ENCODE results near the gene TMCC1. TPM values are rescaled to one million over a fixed set of nuclear protein-coding genes. Genes with fewer than 3 reads are reported as not detected.
"Not testable (repeated sequence)": the region's sequence is repeated elsewhere in the genome, so short reads cannot be mapped to it uniquely, and the experiment has no call there.

Gene TMCC1
- total RNA-seq, 1 donor from 2014 or later: 22.4 TPM

DNA sequence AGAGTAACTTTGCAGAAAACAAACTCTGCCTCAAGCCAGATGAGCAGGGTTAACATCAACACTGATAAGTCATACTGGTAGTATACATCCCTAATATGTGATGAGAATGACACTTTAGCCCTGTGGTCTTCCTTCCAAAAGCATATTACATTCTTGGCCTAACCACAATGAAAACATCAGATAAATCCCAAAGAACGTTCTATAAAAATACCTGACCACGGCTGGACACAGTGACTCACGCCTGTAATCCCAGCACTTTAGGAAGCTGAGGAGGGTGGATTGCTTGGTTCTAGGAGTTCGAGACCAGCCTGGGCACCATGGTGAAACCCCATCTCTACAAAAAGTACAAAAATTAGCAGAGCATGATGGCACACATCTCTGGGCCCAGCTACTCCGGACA is 4.7 kb downstream of the TMCC1 start:
- Mint-ChIP-seq H3K27ac (no peak overlapping the region), H3K27me3 (ENCODE audit: insufficient read depth) (no peaks in the 10 kb centered on the region), H3K36me3 (ENCODE audit: low read depth) (peaks cover 5% of the 10 kb centered on the region), H3K4me1 (ENCODE audit: low read depth) (peaks cover 44% of the 10 kb centered on the region), H3K4me3 (no peak overlapping the region), H3K9me3 (no peaks in the 10 kb centered on the region)
- intact Hi-C loops (cut with micrococcal nuclease): no loop called here
- no peak for DNase-seq (ENCODE audit: low spot score)

DNA sequence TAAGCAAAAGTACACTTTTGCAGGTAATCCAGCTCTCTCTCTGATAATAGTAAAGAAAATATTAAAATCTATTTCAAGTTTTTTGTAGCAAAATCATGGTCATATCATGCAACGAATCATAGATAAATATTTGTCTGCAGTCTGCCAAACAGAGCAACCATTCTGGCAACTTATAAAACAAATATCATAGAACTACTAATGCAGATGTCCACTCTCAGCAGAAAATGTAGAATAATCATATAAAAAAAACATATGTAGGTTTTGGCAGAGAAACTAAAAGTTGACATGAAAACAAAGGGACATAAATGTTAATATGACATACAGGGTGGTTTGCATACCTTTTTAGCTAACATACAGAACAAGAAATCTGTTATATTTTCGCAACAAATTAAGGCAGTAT is 12.2 kb downstream of the TMCC1 start:
- intact Hi-C loops (cut with micrococcal nuclease): no loop called here
- Mint-ChIP-seq H3K9me3 (no peaks in the 10 kb centered on the region), H3K4me1 (ENCODE audit: low read depth) (peaks cover 10% of the 10 kb centered on the region), H3K27me3 (ENCODE audit: insufficient read depth) (no peaks in the 10 kb centered on the region), H3K27ac (no peak overlapping the region), H3K36me3 (ENCODE audit: low read depth) (peaks cover 26% of the 10 kb centered on the region), H3K4me3 (no peak overlapping the region)
- no peak for DNase-seq (ENCODE audit: low spot score)

DNA sequence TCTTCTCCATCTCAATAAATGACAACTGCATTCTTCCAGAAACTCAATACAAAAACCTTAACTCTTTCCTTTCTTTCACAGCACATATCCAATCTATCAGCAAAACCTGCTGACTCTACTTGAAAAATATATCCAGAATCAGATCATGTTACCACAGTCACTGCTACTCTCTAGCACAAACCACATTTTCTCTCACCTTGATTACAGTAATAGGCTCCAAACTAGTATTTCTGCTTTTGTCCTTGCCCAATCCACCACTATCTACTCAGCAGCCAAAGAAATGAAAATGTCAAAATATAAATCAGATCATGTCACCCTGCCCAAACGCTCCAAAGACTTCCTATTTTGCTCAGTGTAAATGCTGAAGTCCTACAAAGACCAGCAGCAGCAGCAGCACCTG is 15.2 kb downstream of the TMCC1 start:
- no peak overlapping the region for H3K4me3 Mint-ChIP-seq

DNA sequence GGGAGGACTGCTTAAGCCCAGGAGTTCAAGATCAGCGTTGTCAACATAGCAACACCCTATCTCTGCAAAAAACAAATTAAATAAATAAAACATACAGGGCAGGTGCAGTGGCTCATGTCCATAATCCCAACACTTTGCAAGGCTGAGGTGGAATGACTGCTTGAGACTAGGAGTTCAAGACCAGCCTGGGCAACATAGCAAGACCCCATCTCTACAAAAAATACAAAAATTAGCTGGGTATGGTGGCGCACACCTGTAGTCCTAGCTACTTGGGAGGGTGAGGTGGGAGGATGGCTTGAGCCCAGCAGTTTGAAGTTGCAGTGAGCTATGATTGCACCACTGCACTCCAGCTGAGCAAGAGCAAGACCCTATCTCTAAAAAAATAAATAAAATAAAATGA is 19.0 kb downstream of the TMCC1 start:
- H3K27ac Mint-ChIP-seq; H3K4me3 Mint-ChIP-seq; H3K27me3 Mint-ChIP-seq (ENCODE audit: insufficient read depth); intact Hi-C loops (cut with micrococcal nuclease); H3K9me3 Mint-ChIP-seq; DNase-seq (ENCODE audit: low spot score): not testable (repeated sequence)
- Mint-ChIP-seq H3K36me3 (ENCODE audit: low read depth) (peaks cover 39% of the 10 kb centered on the region), H3K4me1 (ENCODE audit: low read depth) (peaks cover 10% of the 10 kb centered on the region)

More for the DNA sequence above, 15.2 kb downstream of the TMCC1 start:
- peaks cover 29% of the 10 kb centered on the region for H3K36me3 Mint-ChIP-seq (ENCODE audit: low read depth)
- H3K4me1 Mint-ChIP-seq (ENCODE audit: low read depth): peaks cover 10% of the 10 kb centered on the region
- DNase-seq (ENCODE audit: low spot score): no peak
- H3K9me3 Mint-ChIP-seq: no peaks in the 10 kb centered on the region
- H3K27ac Mint-ChIP-seq: no peak overlapping the region
- intact Hi-C loops (cut with micrococcal nuclease): no loop called here
- no peaks in the 10 kb centered on the region for H3K27me3 Mint-ChIP-seq (ENCODE audit: insufficient read depth)

DNA sequence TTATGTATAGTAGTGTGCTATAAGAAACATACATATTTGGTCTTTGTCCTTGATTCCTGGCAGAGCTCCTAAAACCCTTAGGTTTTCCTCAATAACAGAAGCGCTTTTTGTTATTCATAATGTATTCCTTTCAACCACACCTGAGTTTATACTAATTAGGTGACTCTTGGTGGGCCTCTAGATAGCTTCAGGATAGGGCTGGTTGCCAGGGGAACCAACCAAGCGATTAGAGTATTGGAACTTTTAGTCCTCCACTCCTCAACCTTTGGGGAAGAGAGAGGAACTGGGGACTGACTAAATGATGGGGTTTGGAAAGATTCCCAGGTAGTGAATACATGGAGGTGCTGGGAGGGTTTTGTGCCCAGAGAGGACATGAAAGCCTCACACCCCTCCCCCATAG is 24.6 kb downstream of the TMCC1 start:
- DNase-seq (ENCODE audit: low spot score): no peak
- Mint-ChIP-seq H3K4me1 (ENCODE audit: low read depth) (no peaks in the 10 kb centered on the region), H3K27me3 (ENCODE audit: insufficient read depth) (no peaks in the 10 kb centered on the region), H3K4me3 (no peak overlapping the region), H3K9me3 (no peaks in the 10 kb centered on the region), H3K27ac (no peak overlapping the region), H3K36me3 (ENCODE audit: low read depth) (peaks cover 28% of the 10 kb centered on the region)
- intact Hi-C loops (cut with micrococcal nuclease): no loop called here

DNA sequence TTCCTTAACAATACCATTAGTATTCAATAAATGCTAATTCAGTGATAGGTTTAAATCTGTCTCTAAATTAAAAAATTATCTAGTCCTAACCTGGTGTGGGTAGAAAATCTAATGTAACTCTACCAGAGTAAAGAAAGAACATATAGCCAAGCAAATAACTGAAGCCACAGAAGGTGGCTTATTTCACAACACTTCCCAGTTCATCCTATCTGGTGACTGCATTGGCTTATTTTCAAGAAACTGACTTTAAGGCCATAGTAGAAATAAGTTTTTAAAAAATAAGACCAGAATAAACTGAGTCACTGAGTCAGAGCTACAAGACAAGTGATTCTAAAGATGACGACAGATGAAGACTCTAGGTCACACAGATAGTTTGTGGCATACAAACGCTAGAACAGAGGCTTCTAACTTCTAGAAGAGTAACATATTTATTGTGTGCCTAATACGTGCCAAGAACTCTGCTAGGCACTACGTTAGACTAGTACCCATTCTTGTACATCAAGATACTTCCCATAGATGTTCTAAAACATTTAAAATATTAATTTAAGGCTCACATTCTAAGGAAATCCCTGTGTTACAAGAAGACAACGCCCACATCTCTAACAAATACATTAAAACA is 25.9 kb downstream of the TMCC1 start:
- intact Hi-C loops (cut with micrococcal nuclease): no loop called here
- Mint-ChIP-seq H3K36me3 (ENCODE audit: low read depth) (peaks cover 28% of the 10 kb centered on the region), H3K27me3 (ENCODE audit: insufficient read depth) (no peaks in the 10 kb centered on the region), H3K4me3 (no peak overlapping the region), H3K9me3 (no peaks in the 10 kb centered on the region), H3K27ac (no peak overlapping the region), H3K4me1 (ENCODE audit: low read depth) (peaks cover 8% of the 10 kb centered on the region)
- DNase-seq (ENCODE audit: low spot score): no peak

DNA sequence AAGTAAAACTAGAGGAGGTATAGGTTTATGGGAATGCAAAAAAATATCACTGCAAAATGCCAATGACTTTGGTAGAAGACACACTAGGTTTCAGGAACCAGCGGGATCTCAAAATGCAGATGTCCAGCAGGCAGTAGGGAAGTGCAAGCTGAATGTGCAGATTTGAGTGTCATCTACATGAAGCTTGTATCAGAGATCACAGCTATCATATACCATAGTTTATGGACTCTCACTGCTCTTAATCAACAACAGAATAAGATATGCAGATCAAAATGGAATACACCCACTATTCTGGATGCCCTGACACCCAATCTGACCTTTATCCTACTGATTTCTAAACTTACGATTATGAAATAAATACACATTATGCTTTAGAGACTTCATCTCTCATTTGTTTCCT is 27.7 kb downstream of the TMCC1 start:
- no peak overlapping the region for H3K4me3 Mint-ChIP-seq
- peaks cover 22% of the 10 kb centered on the region for H3K36me3 Mint-ChIP-seq (ENCODE audit: low read depth)
- no peaks in the 10 kb centered on the region for H3K9me3 Mint-ChIP-seq
- no peak overlapping the region for H3K27ac Mint-ChIP-seq
- intact Hi-C loops (cut with micrococcal nuclease): no loop called here
- peaks cover 10% of the 10 kb centered on the region for H3K4me1 Mint-ChIP-seq (ENCODE audit: low read depth)
- H3K27me3 Mint-ChIP-seq (ENCODE audit: insufficient read depth): no peaks in the 10 kb centered on the region
- DNase-seq (ENCODE audit: low spot score): no peak

DNA sequence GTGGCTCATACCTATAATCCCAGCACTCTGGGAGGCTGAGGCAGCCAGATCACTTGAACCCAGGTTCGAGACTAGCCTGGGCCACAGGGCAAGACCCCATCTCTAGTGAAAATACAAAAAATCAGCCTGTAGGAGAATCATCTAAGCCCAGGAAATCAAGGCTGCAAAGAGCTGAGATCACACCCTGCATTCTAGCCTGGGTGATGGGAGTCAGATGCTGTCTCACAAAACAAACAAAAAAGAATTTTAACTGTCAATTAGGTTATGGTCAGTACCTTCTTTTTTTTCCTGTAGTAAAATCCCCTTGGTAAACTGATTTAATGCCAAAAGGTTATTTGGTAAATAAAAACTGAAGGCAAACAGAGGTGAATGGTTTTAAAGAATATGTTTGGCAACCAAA is 29.0 kb downstream of the TMCC1 start:
- intact Hi-C loops (cut with micrococcal nuclease): no loop called here
- peaks cover 10% of the 10 kb centered on the region for H3K4me1 Mint-ChIP-seq (ENCODE audit: low read depth)
- no peaks in the 10 kb centered on the region for H3K27me3 Mint-ChIP-seq (ENCODE audit: insufficient read depth)
- no peak overlapping the region for H3K4me3 Mint-ChIP-seq
- H3K36me3 Mint-ChIP-seq (ENCODE audit: low read depth): peaks cover 19% of the 10 kb centered on the region
- DNase-seq (ENCODE audit: low spot score): no peak
- H3K9me3 Mint-ChIP-seq: no peaks in the 10 kb centered on the region
- no peak overlapping the region for H3K27ac Mint-ChIP-seq

DNA sequence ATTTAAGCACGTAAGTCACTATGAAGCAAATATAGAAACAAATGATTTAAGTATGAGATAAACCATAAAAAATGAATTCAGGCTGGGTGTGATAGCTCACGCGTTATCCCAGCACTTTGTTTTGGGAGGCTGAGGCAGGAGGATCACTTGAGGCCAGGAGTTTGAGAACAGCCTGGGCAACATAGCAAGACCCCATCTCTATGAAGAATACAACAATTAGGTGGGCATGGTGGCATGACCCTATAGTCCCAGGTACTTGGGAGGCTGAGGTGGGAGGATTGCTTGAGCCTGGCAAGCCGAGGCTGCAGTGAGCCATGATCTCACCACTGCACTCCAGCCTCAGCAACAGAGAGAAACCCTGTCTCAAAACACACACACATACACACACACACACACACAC is 34.2 kb downstream of the TMCC1 start:
- Mint-ChIP-seq H3K9me3 (no peaks in the 10 kb centered on the region), H3K4me1 (ENCODE audit: low read depth) (peaks cover 18% of the 10 kb centered on the region), H3K27me3 (ENCODE audit: insufficient read depth) (no peaks in the 10 kb centered on the region), H3K36me3 (ENCODE audit: low read depth) (peaks cover 29% of the 10 kb centered on the region), H3K4me3 (no peak overlapping the region), H3K27ac (no peak overlapping the region)
- no peak for DNase-seq (ENCODE audit: low spot score)
- intact Hi-C loops (cut with micrococcal nuclease): no loop called here

DNA sequence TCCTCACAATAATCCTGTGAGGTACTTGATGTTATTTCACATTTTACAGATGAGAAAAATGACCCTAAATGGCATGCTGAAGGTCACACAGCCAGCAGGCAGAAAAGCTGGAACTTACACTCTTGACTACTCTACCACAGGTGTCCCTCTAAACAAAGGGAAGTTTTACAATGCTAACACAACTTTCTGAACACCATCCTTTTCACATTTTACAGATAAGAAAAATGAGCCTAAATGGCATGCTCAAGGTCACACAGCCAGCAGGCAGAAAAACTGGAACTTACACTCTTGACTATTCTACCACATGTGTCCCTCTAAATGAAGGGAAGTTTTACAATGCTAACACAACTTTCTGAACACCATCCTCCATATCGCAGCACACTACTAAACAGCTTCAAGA is 35.6 kb downstream of the TMCC1 start:
- H3K9me3 Mint-ChIP-seq: no peaks in the 10 kb centered on the region
- H3K4me1 Mint-ChIP-seq (ENCODE audit: low read depth): peaks cover 13% of the 10 kb centered on the region
- no peaks in the 10 kb centered on the region for H3K27me3 Mint-ChIP-seq (ENCODE audit: insufficient read depth)
- intact Hi-C loops (cut with micrococcal nuclease): no loop called here
- DNase-seq (ENCODE audit: low spot score): no peak
- no peak overlapping the region for H3K4me3 Mint-ChIP-seq
- no peak overlapping the region for H3K27ac Mint-ChIP-seq
- peaks cover 30% of the 10 kb centered on the region for H3K36me3 Mint-ChIP-seq (ENCODE audit: low read depth)

DNA sequence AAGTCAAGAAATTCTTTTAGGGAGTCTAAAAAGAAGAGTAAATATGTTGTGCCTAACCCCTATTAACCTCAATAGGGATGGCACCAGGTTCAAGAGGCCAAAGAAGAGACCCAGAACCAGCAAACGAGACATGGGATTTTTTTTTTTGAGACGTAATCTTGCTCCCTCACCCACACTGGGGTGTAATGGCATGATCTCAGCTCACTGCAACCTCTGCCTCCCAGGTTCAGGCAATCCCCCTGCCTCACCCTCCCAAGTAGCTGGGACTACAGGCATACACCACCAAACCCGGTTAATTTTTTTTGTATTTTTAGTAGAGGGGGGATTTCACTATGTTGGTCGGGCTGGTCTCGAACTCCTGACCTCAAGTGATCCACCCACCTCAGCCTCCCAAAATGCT is 36.7 kb downstream of the TMCC1 start:
- H3K4me3 Mint-ChIP-seq; DNase-seq (ENCODE audit: low spot score); H3K27me3 Mint-ChIP-seq (ENCODE audit: insufficient read depth); H3K4me1 Mint-ChIP-seq (ENCODE audit: low read depth); H3K9me3 Mint-ChIP-seq; H3K27ac Mint-ChIP-seq; intact Hi-C loops (cut with micrococcal nuclease): not testable (repeated sequence)
- peaks cover 27% of the 10 kb centered on the region for H3K36me3 Mint-ChIP-seq (ENCODE audit: low read depth)

DNA sequence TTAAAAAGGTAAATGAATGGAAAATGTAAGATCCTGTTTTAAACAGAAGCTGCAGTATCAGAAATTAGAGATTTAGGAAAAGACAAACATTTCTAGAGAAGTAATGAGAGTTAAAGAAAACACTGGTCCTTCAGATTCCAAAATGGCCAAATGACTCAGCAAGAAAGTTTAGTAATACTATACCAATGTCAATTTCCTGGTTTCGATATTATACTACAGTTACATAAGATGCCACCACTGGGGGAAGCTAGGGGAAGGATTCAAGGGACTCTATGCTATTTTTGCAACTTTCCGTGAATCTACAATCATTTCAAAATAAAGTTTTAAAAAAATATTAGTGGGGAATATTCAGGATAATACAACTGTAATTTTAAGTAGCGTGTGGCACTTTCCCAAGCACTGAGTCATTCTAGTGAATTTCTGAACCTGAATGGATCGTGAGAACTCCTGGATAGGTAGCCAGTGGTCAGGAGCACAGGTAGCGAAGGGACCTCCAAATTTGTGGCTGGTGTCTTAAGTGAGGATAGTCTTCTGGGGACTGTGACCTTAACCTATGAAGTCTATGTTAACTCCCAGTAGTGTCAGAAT is 37.6 kb downstream of the TMCC1 start:
- Mint-ChIP-seq H3K4me1 (ENCODE audit: low read depth) (peaks cover 8% of the 10 kb centered on the region), H3K27me3 (ENCODE audit: insufficient read depth) (no peaks in the 10 kb centered on the region), H3K9me3 (peaks cover 4% of the 10 kb centered on the region), H3K27ac (no peak overlapping the region), H3K4me3 (no peak overlapping the region), H3K36me3 (ENCODE audit: low read depth) (peaks cover 33% of the 10 kb centered on the region)
- no peak for DNase-seq (ENCODE audit: low spot score)
- intact Hi-C loops (cut with micrococcal nuclease): no loop called here

DNA sequence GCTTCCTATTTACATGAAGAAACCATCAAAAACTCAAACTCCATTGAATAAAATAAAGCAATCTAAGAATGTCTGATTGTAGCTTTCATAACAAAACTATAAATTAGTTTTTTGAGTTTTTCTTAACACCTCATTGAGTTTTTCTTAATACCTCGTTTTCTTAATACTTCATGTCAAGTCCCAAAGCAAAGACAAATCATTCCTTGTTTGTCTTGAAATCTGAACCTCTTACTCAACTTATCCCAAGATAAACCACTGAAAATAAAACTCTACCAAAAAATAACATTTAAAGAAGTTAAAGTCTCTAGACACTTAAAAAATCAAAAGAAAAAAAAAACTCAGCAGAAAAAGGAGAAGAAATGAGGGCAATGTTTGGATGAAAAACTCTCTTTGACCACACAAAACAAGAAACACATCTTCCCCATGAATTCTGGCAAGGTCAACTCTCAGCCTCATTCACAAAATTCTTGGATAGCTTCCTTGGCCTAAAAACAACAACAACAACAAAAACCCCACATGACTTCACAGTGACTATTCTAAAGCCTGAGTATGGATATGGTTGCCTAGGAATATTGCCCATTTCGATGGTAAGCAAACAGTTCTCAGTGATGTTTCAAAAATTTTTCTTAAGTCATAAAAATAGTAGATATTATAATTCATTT is 38.2 kb downstream of the TMCC1 start:
- intact Hi-C loops (cut with micrococcal nuclease): no loop called here

More for the DNA sequence above, 38.2 kb downstream of the TMCC1 start:
- Mint-ChIP-seq H3K4me1 (ENCODE audit: low read depth) (peaks cover 8% of the 10 kb centered on the region), H3K27ac (no peak overlapping the region), H3K27me3 (ENCODE audit: insufficient read depth) (no peaks in the 10 kb centered on the region), H3K36me3 (ENCODE audit: low read depth) (peaks cover 33% of the 10 kb centered on the region), H3K4me3 (no peak overlapping the region), H3K9me3 (peaks cover 8% of the 10 kb centered on the region)
- no peak for DNase-seq (ENCODE audit: low spot score)
